CD4-positive, alpha-beta T cell treated with Interleukin-17A for 4 hours (primary cell): ENCODE results near the gene IFNA5.

Experiments
- DNase-seq: peaks from one replicate; pipeline ENCODE4 v3.0.0-alpha.2; 2020; ENCODE audit warnings: mixed read lengths

The IFNA5 gene

GRCh38 chr9:21305213-21305612 is at the start of gene IFNA5:
Gene IFNA5 (minus strand): TSS chr9:21305313. CDS start chr9:21305256, 57 bp downstream.
- DNase-seq: no peak

- no peak for DNase-seq
These were observed 45.7 kb upstream of the IFNA5 start, which contains the start of gene IFNA6 for GRCh38 chr9:21350787-21351186. Gene IFNA6 (minus strand): TSS chr9:21350887. CDS start chr9:21350887, 0 bp downstream.

GRCh38 chr9:21348430-21348970 is 43.4 kb upstream of the IFNA5 start:
- no peak for DNase-seq

DNA sequence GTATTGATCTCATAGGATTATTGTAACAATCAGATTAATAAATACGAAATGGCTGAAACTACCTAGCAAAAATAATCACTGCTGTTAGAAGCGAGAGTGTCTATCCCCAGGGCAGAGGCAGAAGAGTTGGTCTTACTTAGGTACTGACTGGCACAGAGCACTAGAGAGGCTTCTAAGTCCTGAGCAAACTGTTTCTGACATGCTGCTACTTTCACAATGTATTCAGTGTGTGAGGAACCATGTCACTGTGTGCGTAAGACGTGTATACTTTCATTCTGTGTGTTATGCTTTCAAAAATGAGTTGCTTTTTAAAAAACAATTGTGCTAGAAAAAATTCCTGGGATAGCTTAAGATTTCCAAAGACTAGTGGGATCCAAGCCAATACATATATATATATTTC is 35.6 kb upstream of the IFNA5 start:
- no peak for DNase-seq

GRCh38 chr9:21336457-21336856 is 31.3 kb upstream of the IFNA5 start:
- no peak for DNase-seq

DNA sequence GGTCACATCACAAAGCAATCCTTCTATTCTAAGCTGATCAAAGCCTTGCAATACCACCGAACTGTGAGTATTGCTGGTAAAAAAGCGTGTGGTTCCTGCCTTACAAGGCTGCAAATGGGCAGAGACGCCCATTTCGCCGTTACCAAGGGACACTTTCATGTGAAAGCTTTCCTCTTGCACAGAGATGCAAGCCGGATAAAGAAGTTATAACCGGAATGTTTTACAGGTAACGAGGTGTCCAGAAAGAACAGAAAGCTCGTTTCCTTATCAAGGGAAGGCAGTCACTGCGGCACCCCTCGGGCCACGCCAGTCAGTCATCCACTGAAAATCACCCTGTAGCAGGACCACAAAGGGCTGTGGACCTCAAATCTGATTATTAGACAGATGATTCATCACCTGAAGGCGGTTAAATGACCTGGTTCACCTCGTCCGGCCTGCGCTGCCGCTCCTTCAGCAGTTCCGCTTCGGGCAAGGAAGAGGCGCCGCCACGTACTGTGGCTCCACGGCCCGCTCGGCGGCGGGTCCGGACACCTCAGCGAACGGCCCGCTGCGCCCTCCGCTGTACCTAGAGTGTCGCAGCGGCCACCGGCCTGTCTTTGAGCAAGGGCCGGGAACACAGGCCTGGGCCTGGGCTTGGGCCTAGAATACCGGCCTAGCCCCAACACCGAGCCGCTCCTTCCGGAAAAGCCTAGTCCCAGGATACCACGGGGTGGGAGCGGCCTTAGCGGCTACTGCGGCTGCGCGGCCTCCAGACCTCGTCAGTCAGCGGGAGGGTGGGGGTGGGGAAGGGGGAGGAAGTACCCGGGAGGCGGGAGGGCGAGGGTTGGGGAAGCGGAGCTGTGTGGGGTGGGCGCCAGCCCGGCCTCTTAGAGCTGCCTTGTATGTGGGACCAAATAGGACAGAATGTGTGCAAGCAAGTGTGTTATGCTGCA is 29.9 kb upstream of the IFNA5 start, which contains the start of gene KLHL9:
TSS of gene KLHL9 (minus strand) at position 704 of the 932 bp plus-strand sequence. CDS start at position 159, 545 bp downstream.
- DNase-seq: peak; percentile 92

DNA sequence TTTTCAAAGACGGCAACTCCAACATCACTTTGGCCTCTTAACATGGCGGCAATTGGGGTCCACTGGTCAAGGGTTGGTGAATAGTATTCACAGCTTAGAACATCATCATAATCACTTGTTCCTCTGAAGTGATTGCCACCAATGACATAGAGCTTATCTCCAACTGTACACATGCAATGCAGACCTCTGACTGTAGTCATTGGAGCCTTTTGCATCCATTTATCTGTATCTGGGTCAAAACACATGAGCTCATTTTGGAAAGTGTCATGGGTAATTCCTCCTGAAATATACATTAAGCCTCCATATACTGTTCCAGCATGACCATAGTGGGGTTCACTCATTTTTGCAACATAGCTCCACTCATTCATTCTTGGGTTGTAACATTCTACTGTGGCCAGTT is 28.1 kb upstream of the IFNA5 start:
- DNase-seq: no peak

- DNase-seq: no peak
These were observed 26.7 kb upstream of the IFNA5 start for GRCh38 chr9:21331676-21332402.

- no peak for DNase-seq
These were observed 21.5 kb upstream of the IFNA5 start for GRCh38 chr9:21326526-21327139.

- no peak for DNase-seq
These were observed 18.9 kb upstream of the IFNA5 start for GRCh38 chr9:21324047-21324446.

DNA sequence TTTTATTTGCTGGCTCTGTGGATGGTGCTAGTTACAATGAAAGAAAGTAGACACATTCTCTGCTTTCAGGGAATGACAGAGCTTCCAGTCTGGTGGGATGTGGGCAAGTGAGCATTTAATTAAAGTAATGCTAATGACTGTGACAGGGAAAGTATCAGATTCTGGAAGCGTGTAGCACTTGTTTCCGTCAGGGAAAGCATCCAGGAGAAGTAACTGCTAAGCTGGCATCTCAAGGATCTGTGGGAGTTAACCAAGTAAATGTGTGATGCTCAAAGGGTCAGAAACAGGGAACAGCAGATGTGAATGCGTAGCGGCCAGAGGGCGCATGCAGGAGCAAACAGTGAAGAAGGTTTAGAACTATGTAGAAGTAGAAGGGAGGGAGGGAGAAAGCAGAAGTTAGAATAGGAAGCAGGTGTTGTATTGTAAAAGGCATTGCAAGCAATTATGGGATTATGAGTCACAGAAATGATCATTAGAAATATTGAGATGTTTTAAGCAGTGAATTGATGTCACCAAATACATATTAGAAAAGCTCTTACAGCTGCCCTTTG is 17.9 kb upstream of the IFNA5 start:
- no peak for DNase-seq

DNA sequence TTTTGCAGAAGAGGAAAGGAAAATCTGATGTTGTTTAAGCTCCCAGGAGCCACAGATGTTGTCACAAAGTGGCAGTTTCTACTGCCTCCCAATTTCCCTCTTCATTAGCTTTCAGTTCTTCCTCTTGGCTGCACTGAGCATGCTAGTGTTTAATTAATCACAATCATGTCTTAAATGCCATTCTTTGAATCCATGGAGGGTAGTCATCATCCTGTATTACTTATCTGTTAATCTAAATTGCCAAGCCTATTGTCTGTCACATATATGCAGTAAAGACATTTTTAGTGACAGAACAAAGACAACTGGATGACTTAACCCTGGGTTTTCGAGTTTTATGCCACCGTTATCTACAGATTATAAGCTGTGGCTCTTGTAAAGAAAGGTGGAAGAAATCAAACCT is 15.4 kb upstream of the IFNA5 start:
- DNase-seq: no peak

DNA sequence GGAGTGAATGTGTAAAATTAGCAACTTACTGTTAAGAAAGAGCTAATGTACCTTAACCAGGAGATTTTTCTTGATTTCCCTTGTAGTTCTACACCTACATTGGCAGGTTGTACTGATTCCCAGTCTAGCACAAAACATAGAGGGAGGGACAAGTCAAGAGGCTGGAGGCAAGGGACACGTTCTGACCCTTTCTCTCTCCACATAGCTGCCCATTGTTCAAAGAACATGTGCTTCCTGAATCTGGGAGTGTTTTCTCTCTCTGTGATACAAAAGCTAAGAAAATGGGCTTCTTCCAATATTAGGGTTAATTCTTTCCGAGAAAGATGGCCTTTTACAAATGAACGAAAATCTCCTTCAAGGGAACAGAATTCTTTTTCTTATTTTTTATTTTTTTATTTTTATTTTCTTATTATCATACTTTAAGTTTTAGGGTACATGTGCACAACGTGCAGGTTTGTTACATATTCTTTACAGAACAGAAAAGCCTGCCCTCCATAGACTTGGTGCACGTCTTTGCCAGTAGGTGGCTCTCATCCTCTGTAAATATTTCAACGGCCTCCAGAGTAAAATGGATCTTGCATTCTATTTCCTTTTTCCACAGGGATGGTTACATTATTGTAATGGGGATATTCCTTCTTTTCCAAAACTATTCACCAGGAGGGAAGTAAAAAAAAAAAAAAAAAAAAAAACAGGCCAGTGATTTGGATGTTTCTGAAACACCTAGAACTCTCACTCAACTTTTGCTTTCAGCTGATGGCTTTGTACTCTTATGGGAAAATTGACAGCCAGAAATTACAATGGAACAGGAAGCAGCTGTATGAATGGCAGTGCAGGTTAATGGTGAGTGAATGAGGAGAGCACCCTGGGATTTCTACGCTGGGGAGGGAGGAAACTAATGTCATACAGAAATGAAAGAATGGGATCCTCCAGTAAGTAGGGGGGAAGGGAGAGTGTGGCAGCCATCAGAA is 13.1 kb upstream of the IFNA5 start:
- DNase-seq: peak; percentile 54

- DNase-seq: no peak
These were observed 11.7 kb upstream of the IFNA5 start for GRCh38 chr9:21316860-21317259.

- DNase-seq: no peak
These were observed 11.1 kb upstream of the IFNA5 start for GRCh38 chr9:21316032-21316842.

DNA sequence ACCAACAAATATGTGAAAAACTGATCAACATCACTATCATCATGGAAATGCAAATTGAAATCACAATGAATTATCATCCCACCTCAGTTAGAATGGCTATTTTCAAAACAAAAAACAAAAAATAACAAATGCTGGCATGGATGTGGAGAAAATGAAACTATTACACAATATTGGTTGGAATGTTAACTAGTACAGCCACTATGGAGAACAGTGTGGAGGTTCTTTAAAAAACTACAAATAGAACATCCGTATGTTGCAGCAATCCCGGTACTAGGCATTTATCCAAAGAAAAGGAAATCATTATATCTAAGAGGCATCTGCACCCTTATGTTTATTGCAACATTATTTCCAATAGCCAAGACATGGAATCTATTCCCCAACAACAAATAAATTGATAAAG is 9.0 kb upstream of the IFNA5 start:
- DNase-seq: no peak

DNA sequence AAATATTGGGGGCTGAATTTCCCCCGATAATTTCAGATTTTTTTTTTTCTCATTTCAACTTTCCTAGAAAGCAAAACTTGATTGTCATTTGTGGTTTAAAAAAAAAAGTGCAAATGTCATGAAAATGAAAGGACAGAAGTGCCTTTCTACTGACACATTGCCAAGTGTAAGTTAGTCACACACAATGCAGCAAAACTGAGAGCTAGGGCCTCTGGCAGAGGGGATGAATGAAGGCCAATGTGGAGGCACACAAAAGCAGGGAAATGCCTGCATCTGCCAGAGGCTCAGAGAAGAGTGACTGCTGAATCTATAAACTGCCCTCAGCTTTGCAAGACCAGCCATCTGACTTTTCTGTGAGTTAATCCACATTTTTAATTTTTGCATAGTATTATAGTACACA is 6.8 kb upstream of the IFNA5 start:
- DNase-seq: no peak

- no peak for DNase-seq
These were observed 9.1 kb downstream of the IFNA5 start for GRCh38 chr9:21295992-21296391.

- no peak for DNase-seq
These were observed 10.1 kb downstream of the IFNA5 start for GRCh38 chr9:21294904-21295538.

DNA sequence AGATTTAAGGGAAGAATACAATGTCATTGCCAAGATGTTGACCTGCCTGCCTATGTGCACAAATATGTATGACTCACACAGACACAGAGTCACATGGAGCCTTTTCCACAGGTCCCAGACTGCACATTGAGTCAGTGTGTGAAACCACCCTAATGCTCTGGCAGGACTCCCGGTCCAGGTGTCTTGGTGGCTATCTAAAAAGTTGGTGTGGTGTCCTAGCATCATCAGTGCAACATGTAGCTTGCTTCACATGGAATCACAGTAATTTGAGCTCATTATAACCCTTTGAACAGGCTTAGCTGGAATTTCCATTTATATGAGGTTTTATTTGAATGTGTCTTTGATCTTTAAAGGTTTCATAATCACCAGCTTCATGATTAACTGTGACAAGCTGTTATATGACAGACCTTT is 10.7 kb downstream of the IFNA5 start:
- DNase-seq: no peak
